ENCODE results near the gene RPL39L.
"Not testable (repeated sequence)": the region's sequence is repeated elsewhere in the genome, so short reads cannot be mapped to it uniquely, and the experiment has no call there.

Gene RPL39L

GRCh38 chr3:187136936-187137335, 2.4 kb downstream of the RPL39L start:
- DNase-seq = peak; percentile 43

GRCh38 chr3:187136337-187136736, 3.0 kb downstream of the RPL39L start:
- DNase-seq = no peak

- not testable (repeated sequence) for DNase-seq
Measured at GRCh38 chr3:187135172-187135690, 4.1 kb downstream of the RPL39L start.

DNA sequence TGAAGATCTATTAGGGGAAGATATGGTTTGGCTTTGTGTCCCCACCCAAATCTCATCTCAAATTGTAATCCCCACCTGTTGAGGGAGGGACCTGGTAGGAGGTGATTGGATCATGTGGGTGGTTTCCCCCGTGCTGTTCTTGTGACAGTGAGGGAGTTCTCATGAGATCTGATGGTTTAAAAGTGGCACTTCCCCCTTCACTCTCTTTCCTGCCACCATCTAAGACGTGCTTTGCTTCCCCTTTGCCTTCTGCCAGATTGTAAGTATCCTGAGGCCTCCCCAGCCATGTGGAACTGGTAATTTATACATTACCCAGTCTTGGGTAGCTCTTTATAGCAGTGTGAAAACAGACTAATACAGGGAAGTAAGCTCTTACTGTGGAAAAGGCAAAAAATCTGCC, 6.1 kb downstream of the RPL39L start:
- not testable (repeated sequence) for DNase-seq

DNA sequence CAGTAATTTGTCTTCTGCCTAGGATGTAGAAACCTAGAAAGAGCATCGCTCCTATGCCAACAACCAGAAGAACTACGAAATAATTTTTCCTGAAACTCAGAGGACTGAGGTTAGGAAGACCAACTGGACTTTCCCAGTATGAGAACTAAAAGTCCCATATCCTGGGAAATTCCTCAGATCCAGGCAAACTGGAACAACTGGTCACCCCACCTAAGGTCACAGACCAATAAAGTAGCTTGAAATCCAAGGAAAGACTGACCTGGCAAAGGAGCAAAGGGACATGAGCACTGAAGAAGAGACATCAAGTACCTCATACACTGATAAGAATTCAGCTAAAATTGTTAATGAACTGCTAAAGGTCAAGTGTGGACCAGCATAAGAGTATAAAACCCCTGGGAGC, 6.6 kb downstream of the RPL39L start:
- no peak for DNase-seq

DNA sequence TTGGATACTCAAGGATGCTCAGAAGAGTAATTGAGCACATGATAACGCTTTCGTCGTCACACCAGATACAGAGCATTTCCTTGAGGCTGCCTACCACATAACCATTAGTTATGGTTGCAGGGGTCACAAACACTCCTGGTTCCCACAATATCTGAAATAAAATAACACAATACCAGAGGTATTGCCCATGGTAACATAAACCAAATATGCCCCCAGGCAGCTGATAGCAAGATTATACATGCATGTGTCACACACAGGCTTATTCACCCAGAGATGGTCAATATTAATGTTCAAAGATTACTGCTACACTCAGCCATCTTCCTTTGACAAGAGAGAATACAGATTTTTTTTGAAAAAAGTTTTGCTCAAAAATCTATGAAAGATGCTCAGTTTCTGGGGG, 7.3 kb downstream of the RPL39L start:
- no peak for DNase-seq

GRCh38 chr3:187130346-187131066, 8.8 kb downstream of the RPL39L start:
- DNase-seq = peak; percentile 78

GRCh38 chr3:187125319-187126031, 13.8 kb downstream of the RPL39L start:
- no peak for DNase-seq

DNA sequence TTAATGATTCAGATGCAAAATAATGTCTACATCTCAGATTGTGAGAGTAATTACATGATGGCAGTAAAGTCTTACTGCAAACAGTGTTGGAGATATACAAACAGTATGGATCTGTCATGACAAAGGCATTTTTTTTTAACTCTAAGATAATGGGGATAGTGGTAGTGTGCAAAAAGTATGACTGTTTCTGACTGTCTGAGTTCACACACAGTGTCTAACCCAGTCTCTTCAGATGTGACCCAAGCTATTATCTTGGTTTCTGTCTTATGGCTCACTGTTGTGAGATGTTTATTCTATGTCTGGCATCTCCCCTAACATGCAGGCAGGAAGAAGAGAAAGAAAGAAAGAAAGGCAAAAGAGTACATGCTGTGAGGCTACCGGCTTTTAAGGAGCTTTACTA, 17.0 kb downstream of the RPL39L start:
- no peak for DNase-seq

GRCh38 chr3:187120326-187120725, 19.0 kb downstream of the RPL39L start:
- DNase-seq = no peak

DNA sequence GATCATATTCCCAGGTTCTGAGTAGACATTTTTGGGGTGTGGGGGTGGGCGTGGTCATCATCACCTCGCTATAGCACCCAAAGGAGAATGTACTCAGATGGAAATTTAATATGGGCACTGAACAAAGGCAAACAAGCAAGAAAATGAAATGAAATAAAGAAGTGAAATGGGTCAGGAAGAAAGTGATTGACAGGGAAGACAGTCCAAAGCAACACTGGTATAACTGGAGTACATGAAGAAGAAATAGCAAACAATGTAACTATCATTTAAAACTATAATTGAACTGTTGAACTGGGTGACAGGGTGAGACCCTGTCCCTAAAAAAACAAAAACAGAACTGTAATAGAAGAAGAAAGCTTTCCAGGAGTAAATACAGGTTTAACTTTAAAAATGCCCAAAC, 24.8 kb downstream of the RPL39L start:
- no peak for DNase-seq

GRCh38 chr3:187112934-187113793, 26.1 kb downstream of the RPL39L start:
- peak; percentile 45 for DNase-seq

- no peak for DNase-seq
Measured at GRCh38 chr3:187110156-187110555, 29.1 kb downstream of the RPL39L start.

GRCh38 chr3:187107989-187108388, 31.3 kb downstream of the RPL39L start:
- DNase-seq = no peak

GRCh38 chr3:187105700-187106099, 33.6 kb downstream of the RPL39L start:
- no peak for DNase-seq

GRCh38 chr3:187104933-187105332, 34.4 kb downstream of the RPL39L start:
- DNase-seq = peak; percentile 27

- no peak for DNase-seq
Measured at GRCh38 chr3:187104342-187104741, 35.0 kb downstream of the RPL39L start.

DNA sequence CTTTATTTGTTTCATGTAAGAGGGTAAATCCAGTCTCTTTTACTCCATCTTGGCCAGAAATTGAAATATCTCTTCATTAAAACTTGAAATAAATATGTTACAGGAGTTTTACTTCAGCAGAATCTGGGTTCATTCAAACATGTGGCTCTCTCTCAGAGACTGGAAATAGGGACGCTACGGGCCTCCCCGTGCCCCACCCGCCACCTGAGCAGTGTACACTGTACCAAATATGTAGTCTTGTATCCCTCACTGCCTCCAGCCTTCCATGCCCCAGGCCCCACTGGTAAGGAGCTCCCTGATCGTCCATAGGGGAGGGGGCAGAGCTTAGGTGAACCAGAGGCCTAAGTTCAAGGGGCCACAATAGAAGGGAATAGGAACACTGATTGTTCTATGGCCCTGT, 36.0 kb downstream of the RPL39L start:
- no peak for DNase-seq

GRCh38 chr3:187102073-187102634, 37.1 kb downstream of the RPL39L start:
- DNase-seq = no peak

- DNase-seq = peak; percentile 55
Measured at GRCh38 chr3:187101184-187102072, 37.9 kb downstream of the RPL39L start.

GRCh38 chr3:187098923-187099512, 40.3 kb downstream of the RPL39L start:
- peak; percentile 29 for DNase-seq
